GM21528 (cell line): ENCODE measurements around the gene CCDC148.
"Not testable (repeated sequence)": the region's sequence is repeated elsewhere in the genome, so short reads cannot be mapped to it uniquely, and the experiment has no call there.

Experiments used
- ATAC-seq: cut with Tn5 transposase; IDR thresholded peaks from one replicate; pipeline ENCODE4 v1.9.1; 2021; ENCODE audit warnings: mild to moderate bottlenecking, moderate library complexity; ENCODE audit not compliant: unreplicated experiment, low FRiP score

CCDC148 gene

GRCh38 chr2:158232476-158232875 lies 224.1 kb downstream of the CCDC148 start:
- no peak for ATAC-seq

- ATAC-seq, result no peak
Observed at GRCh38 chr2:158228943-158229508, 227.5 kb downstream of the CCDC148 start.

GRCh38 chr2:158223066-158223465 lies 233.5 kb downstream of the CCDC148 start:
- not testable (repeated sequence) for ATAC-seq

GRCh38 chr2:158221063-158222020 lies 235.2 kb downstream of the CCDC148 start:
- no peak for ATAC-seq

GRCh38 chr2:158217593-158217992 lies 239.0 kb downstream of the CCDC148 start:
- ATAC-seq, result no peak

GRCh38 chr2:158214431-158214830 lies 242.1 kb downstream of the CCDC148 start:
- ATAC-seq, result no peak

GRCh38 chr2:158213773-158214172 lies 242.8 kb downstream of the CCDC148 start:
- ATAC-seq, result no peak

GRCh38 chr2:158212301-158212700 lies 244.3 kb downstream of the CCDC148 start:
- no peak for ATAC-seq

GRCh38 chr2:158211502-158211901 lies 245.1 kb downstream of the CCDC148 start:
- ATAC-seq, result no peak

- no peak for ATAC-seq
Observed at GRCh38 chr2:158207354-158207753, 249.2 kb downstream of the CCDC148 start.

GRCh38 chr2:158205215-158205614 lies 251.3 kb downstream of the CCDC148 start:
- no peak for ATAC-seq

GRCh38 chr2:158204741-158205165 lies 251.8 kb downstream of the CCDC148 start:
- ATAC-seq, result no peak

GRCh38 chr2:158202161-158202815 lies 254.3 kb downstream of the CCDC148 start:
- ATAC-seq, result no peak

GRCh38 chr2:158199928-158200650 lies 256.5 kb downstream of the CCDC148 start:
- ATAC-seq, result no peak

- no peak for ATAC-seq
Observed at GRCh38 chr2:158197940-158198339, 258.6 kb downstream of the CCDC148 start.

- no peak for ATAC-seq
Observed at GRCh38 chr2:158194229-158194628, 262.3 kb downstream of the CCDC148 start.

GRCh38 chr2:158192515-158193443 lies 263.8 kb downstream of the CCDC148 start:
- ATAC-seq, result no peak

GRCh38 chr2:158191076-158191895 lies 265.3 kb downstream of the CCDC148 start:
- ATAC-seq, result peak; percentile 84

- peak; percentile 68 for ATAC-seq
Observed at GRCh38 chr2:158189526-158189925, 267.0 kb downstream of the CCDC148 start.
